AG04450 (cell line): ENCODE data around the gene P3H4. TPM values are rescaled to one million over a fixed set of nuclear protein-coding genes. Genes with fewer than 3 reads are reported as not detected.
A peak's percentile ranks its signal among the peaks of the same experiment; 100 is the strongest.

Experiments
- CTCF ChIA-PET: fragments of 300-600, 350-600 bp; formaldehyde crosslinking; extraction: SDS; loops from one replicate; lab custom pipeline; 2022; ENCODE audit warnings: antibody characterized with exemption, inconsistent platforms; lab: Charles Lee
- POLR2A ChIA-PET: fragments of 350-600 bp; formaldehyde crosslinking; extraction: SDS; loops from one replicate; lab custom pipeline; 2021; ENCODE audit warnings: antibody characterized with exemption, inconsistent platforms; lab: Yijun Ruan, JAX
- DNase-seq: peaks from one replicate; pipeline ENCODE4 v3.0.0-alpha.2; 2011; ENCODE audit warnings: low read depth, low spot score
- H3K27ac ChIP-seq: one replicate; pipeline ENCODE4 v1.5.1; 2012; ENCODE audit warnings: low read depth, low read length, control low read depth
- H3K27me3 ChIP-seq: one replicate; pipeline ENCODE4 v1.6.0; 2012; ENCODE audit warnings: low read length; ENCODE audit not compliant: control insufficient read depth, insufficient read depth
- H3K4me3 ChIP-seq: 2 replicates; pipeline ENCODE4 v1.5.1; 2011; ENCODE audit warnings: mild to moderate bottlenecking, low read depth, low read length, control low read depth
- H3K9me3 ChIP-seq: 2 replicates; pipeline ENCODE4 v1.5.1; 2012; ENCODE audit warnings: low read length; ENCODE audit not compliant: control insufficient read depth, insufficient read depth
- polyA plus RNA-seq: library from polyadenylated mRNA; depleted of rRNA; stranded (reverse); fragments of >200 nt; gene quantifications from 2 replicates; pipeline ENCODE4 v1.2.3, GENCODE V29; 2011
- TF ChIP-seq, protein P1 (sequence below): IDR thresholded peaks from 2 replicates; pipeline ENCODE4 v1.5.1; 2011; ENCODE audit warnings: low read depth, low read length, control low read depth, inconsistent platforms

Gene P3H4
- polyA plus RNA-seq, 1 experiment = 51.5 TPM

DNA sequence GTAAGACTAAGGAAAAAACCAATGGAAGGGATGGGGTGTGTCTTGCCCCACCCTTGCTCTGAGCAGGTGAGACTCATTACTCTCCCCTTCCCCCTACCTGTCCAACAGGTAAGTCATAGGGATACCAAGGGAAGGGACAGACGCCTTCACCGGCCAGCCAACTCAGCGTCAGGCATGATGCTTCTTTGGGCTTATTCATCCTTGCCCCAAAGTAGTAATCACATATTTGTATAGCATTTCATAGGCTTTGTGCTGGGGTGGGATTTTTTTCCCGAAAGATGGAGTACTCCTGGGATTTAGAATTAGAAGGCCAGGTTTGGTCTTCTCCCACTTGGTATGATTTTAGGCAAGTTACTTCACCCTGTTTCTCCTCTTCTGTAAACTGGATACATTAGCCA is 24.7 kb downstream of the P3H4 start:
- no peak overlapping the region for H3K27ac ChIP-seq

DNA sequence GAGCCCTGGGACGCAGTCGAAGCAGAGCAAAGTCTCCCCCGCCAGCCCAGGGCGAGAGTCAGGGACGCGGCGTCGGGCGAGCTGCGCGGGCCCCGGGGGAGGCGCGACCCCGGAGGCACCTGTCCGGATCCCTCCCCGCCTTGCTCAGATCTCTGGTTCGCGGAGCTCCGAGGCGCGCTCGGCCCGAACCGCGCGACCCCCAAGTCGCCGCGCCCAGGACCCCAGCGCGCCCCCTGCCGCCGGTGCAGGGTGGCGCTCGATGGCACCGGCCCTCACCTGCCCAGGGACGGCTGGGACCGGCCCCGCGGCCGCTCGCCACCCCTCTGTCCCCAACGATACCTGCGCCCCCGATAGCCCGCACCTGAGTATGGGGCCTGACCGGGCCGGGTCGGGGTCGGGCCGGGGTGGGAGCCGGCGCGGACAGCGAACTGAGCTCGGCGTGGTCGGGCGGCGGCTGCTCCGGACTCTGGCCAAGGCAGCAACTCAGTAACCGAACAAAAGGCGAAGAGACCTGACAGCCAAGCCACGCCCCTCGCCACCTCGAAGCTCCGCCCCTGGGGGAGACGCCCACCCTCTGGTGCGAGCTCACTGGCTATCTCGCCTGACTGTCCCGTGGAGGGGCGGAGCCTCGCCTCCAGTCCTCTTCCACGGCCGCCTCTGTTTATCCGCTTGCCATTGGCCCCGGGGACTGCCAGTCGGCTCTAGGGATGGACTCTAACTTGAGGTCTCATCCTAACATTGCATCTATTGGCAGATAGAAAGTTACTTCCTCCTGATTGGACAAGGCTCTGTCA is 25.3 kb downstream of the P3H4 start, which contains the start of gene JUP:
JUP (minus strand) TSS at position 485 of the 794 bp plus-strand sequence. CDS start 14,857 bp downstream, outside the sequence.
- TF ChIP-seq, protein P1, sequence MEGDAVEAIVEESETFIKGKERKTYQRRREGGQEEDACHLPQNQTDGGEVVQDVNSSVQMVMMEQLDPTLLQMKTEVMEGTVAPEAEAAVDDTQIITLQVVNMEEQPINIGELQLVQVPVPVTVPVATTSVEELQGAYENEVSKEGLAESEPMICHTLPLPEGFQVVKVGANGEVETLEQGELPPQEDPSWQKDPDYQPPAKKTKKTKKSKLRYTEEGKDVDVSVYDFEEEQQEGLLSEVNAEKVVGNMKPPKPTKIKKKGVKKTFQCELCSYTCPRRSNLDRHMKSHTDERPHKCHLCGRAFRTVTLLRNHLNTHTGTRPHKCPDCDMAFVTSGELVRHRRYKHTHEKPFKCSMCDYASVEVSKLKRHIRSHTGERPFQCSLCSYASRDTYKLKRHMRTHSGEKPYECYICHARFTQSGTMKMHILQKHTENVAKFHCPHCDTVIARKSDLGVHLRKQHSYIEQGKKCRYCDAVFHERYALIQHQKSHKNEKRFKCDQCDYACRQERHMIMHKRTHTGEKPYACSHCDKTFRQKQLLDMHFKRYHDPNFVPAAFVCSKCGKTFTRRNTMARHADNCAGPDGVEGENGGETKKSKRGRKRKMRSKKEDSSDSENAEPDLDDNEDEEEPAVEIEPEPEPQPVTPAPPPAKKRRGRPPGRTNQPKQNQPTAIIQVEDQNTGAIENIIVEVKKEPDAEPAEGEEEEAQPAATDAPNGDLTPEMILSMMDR = peak; percentile 30
- Histone ChIP-seq H3K9me3 (no peaks in the 10 kb centered on the region; the same call in 1 of the 2 replicates), H3K27ac (no peak within 1 kb of the TSS), H3K4me3 (peak within 1 kb of the TSS; percentile 78), H3K27me3 (peaks cover 3% of the 10 kb centered on the region)
- ChIA-PET POLR2A (interaction anchor here (0.6 to 1.9 kb wide), 11 partner anchors 9 to 104 kb away, joined by 3 to 27 read pairs (median 5); partner anchors contain the start of genes EIF1, FKBP10 and P3H4), CTCF (interaction anchor here (0.5 to 2.5 kb wide), 18 partner anchors 8 to 1416 kb away, joined by 3 to 16 read pairs (median 4); partner anchors contain the start of genes KLHL11 and P3H4)
- DNase-seq = peak; percentile 98

More for the DNA sequence above, 24.7 kb downstream of the P3H4 start:
- no peak for DNase-seq
- H3K4me3 ChIP-seq = peak overlapping the region; percentile 29; the same call in 1 of the 2 replicates
- CTCF ChIA-PET = interaction anchor here (0.5 to 2.5 kb wide), 18 partner anchors 8 to 1415 kb away, joined by 3 to 16 read pairs (median 4); partner anchors contain the start of genes KLHL11 and P3H4
- H3K9me3 ChIP-seq = no peaks in the 10 kb centered on the region; the same call in 1 of the 2 replicates
- POLR2A ChIA-PET = interaction anchor here (0.6 to 1.9 kb wide), 9 partner anchors 9 to 98 kb away, joined by 3 to 27 read pairs (median 5); partner anchors contain the start of genes EIF1, FKBP10 and P3H4
- H3K27me3 ChIP-seq = peaks cover 3% of the 10 kb centered on the region
- TF ChIP-seq, protein P1 = no peak

- no peak for DNase-seq
- Histone ChIP-seq H3K27ac (no peak overlapping the region), H3K27me3 (peaks cover 3% of the 10 kb centered on the region), H3K9me3 (no peaks in the 10 kb centered on the region; the same call in 1 of the 2 replicates), H3K4me3 (peak overlapping the region; percentile 78)
- ChIA-PET POLR2A (interaction anchor here (0.6 to 1.9 kb wide), 5 partner anchors 8 to 97 kb away, joined by 3 to 27 read pairs (median 8); partner anchors contain the start of genes EIF1 and FKBP10), CTCF (interaction anchor here (1.4 to 2.5 kb wide), 6 partner anchors 9 to 90 kb away, joined by 4 to 16 read pairs (median 10); no protein-coding TSS in a partner anchor)
- TF ChIP-seq, protein P1 = no peak
Measured at GRCh38 chr17:41785859-41786226, 25.9 kb downstream of the P3H4 start.

DNA sequence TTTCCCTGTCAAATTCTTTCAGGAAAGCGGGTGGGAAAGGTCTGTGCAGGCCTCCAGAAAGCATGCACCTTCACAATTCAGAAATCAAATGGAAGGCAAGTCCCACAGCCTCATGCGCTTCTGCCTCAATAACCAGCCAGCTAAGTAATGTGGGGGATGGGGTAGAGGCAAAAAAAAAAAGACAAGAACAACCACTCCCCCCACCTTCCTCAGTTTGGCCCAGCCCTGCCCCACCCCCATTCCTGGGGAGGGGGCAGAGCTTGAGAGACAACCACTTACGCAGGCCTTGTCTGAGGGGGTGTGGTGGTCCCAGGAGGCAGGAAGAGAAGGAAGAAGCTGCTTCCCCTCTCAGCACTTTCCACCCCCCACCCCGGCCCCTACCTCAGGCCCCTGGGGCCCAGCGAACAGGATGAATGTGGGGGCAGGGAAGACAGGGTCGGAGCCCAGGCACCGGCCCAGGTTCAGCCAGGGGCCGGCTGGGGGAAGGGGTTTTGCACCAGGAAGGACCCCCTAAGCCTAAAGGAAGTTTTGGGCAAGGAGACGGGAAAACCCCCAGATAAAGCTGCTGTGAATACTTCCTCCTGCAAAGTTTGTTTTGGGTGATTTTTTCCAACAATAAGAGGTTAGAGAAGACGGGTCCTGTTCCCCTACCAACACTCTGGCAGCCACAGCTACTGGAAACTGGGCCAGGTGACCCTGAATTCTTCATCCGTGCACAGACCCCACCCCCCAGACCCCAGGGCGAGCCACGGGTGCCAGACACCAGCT is 26.5 kb downstream of the P3H4 start:
- H3K27me3 ChIP-seq = peaks cover 3% of the 10 kb centered on the region
- peak overlapping the region; percentile 78 for H3K4me3 ChIP-seq
- H3K9me3 ChIP-seq = no peaks in the 10 kb centered on the region; the same call in 1 of the 2 replicates
- H3K27ac ChIP-seq = no peak overlapping the region
- DNase-seq = no peak
- ChIA-PET CTCF (interaction anchor here (0.5 to 2.5 kb wide), 6 partner anchors 8 to 156 kb away, joined by 3 to 16 read pairs (median 10); no protein-coding TSS in a partner anchor), POLR2A (interaction anchor here (1.8 to 1.9 kb wide), 2 partner anchors 7 to 15 kb away, joined by 17 to 27 read pairs; no protein-coding TSS in a partner anchor)
- TF ChIP-seq, protein P1 = no peak
